GM19193 (cell line): ENCODE data around the gene COX19.
A peak's percentile ranks its signal among the peaks of the same experiment; 100 is the strongest.

Experiments
- POLR2A ChIP-seq: IDR thresholded peaks from 4 replicates; pipeline ENCODE4 v1.6.1; 2011; ENCODE audit not compliant: insufficient read depth, insufficient read length; ENCODE audit errors: extremely low read depth

The COX19 gene

DNA sequence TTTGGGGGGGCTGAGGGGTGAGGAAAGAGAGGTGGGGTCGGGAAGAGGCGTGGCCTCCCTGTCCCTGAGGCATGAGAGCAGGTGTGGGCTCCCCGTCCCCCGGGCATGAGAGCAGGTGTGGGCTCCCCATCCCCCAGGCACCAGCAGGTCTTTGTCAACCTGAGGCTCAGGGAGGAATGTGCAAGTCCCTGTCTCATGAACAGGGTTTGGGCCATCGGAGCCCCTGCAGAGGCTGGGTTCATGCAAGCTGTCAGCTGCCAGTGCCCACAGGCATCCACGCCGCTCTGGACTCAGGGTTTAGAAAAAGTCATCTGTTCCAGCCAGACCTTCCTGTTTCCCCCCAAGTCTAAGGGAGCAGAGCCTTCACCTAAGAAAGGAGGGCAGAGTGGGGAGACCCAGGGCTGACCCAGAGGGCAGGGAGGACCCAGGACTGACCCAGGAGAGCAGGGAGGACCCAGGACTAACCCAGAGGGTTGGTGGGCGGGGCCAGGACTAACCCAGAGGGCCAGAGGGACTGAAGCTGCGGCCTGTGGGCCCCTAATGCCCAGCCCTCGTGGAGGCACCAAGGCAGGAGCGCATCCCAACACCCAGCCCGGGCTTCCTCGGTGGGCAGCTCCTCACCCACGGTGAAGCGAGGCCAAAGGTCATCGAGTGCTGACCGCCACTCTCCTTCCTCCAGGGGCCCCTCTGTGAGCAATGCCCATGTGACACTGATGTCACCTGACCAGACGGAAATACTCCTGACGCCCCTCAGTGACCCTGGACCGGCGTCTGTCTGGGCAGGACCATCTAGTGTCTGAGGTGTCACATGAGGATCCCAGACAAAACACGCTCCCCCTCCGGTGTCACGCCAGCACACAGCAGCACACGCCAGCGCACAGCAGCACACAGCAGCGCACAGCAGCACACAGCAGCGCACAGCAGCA is 40.1 kb upstream of the COX19 start:
- TF ChIP-seq POLR2A, result no peak

DNA sequence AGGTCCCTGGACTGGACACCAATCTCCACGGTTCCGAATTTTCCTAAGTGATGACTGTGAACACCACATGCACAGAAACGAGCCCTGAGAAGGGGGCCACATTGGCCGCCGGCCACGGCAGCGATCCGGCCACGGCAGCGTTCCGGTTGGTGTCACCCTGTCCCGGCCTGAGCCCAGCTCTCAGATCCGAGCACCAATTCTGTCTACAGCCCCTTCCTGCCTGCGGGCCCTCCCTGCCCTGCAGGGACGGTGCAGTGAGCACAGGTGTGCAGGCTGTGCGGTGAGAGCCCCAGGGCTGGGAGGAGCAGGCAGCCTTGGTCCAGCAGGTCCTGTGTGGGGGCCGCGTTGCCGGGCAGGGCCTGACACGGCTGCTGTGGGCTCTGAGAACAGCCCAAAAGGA is 39.3 kb upstream of the COX19 start:
- TF ChIP-seq POLR2A, result no peak

DNA sequence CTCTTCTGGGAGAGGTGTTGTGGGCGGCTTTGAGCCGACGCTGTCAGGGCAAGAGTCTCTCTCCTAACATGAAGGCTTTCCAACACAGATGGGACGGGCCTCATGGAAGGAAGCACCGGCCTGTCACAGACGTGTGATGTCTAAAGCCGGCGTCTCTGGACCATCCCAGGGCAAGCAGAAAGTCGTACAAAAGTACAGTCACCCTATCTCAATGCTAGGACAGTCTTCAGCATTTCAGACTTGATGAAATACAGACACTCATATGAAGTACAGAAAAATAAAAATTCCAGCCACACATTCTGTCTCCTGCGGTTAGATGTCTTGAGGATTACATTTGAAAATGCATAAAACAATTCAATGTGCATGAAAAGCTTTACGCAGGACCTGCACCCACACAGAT is 38.2 kb upstream of the COX19 start:
- TF ChIP-seq POLR2A, result peak; percentile 19

GRCh38 chr7:1012716-1013095 is 37.4 kb upstream of the COX19 start:
- peak; percentile 7 for TF ChIP-seq POLR2A

- peak; percentile 14 for TF ChIP-seq POLR2A
Observed at GRCh38 chr7:1012004-1012715, 36.8 kb upstream of the COX19 start.

DNA sequence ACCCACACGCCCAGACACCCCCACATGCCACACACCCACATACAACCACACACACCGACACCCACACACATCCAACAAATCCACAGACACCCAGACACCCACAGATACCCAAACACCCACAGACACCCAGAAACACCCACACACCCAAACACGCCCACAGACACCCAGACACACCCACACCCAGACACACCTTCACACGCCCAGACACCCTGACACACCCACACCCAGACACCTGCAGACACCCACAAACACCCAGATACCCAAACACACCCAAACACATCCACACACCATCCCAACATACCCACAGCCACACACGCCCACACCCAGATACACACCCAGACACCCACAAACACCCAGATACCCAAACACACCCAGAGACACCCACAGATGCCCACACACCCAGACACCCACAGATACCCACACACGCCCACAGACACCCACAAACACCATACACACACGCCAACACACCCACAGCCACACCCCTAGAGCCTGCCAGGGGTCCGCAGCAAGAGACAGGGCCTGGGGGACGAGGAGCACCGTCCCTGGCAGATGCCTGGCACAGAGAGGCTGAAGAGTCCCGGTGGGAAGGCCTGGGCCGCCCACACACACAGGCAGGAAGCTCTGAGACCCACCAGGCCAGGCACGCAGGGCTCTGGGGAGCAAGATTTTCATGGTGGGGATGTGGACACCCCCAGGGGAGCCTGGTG is 36.1 kb upstream of the COX19 start:
- TF ChIP-seq POLR2A, result peak; percentile 11

DNA sequence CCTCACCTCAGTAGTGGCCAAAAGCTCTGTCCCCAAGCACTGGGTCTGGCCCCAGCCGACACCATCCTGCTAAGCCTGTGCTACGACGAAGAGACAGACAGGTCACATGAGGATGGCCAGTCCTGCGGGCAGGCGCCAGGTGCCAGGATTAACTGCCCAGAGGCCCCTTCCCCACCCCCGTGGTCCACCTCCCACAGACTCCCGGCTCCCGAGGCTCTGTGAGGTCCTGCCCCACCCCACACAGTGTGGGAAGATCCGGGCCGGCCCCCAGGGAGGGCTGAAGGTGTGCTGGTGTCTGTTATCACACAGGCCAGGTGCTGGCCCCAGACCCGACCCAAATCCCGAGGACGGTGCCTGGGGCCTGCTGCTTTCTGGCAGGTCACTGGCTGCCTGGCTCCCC is 34.9 kb upstream of the COX19 start:
- TF ChIP-seq POLR2A, result no peak

DNA sequence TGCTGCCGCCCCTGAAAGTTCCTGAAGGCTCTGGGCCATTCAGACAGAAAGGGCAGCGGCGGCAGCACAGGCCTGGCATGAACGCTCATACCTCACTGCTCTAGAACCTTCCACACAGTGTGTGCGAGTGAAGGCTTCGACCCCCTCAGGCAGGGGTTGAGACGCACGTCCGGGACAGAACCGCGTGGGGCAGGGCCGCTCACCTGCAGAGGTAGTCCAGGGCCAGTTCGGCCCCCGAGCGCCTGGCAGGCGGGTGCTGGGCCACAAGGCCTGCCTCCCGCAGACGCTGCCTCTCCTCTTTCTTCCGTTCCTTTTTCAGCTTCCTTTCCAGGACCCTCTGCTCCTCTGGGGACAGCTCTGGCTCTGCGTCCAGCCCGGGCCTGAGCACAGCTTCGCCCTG is 34.4 kb upstream of the COX19 start:
- TF ChIP-seq POLR2A, result no peak

DNA sequence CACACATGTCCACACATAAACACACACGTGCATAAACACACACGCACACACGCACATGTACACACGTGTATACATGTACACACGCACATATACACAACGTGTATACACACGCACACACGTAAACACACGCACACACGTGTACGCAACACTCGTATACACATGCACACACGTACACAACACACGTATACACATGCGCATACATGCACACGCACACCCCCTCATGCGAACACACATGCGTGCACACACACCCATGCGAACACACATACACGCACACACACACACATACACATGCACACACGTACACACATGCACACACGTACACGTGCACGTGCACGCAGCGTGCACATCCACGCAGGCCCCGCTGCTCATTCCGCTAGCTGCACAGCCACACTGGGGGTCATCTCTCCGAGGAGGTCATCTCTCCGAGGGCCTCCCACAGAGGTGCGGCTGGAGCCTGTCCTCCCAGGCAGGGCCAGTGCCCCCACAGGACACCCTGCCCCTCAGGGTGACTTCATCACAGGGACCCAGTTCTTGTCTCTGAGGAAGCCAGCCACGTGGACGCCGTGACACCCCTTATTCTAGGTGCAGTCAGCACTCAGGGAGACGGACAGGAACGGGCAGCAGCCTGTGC is 33.5 kb upstream of the COX19 start:
- TF ChIP-seq POLR2A, result no peak

- TF ChIP-seq POLR2A, result no peak
Observed at GRCh38 chr7:1007901-1008300, 32.6 kb upstream of the COX19 start.

DNA sequence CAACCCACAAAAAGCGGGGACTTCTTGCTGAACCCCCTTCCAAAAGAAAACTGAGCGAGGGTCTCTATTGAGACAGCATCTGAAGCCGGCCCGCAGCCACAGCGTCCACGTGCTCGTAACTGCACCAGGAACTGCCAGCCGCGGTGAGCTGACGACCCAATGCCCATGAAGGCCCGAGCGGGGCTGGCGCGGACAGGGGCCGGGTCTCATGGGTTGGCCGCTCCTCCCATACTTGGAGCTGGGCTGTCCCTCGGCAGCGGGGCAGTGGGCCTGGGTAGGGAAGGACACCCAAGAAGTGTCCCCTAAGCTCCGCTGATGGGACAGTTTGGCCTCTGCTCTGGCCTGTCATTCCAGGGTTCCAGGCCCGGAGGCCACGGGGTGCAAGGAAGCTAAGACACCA is 30.0 kb upstream of the COX19 start:
- TF ChIP-seq POLR2A, result no peak

DNA sequence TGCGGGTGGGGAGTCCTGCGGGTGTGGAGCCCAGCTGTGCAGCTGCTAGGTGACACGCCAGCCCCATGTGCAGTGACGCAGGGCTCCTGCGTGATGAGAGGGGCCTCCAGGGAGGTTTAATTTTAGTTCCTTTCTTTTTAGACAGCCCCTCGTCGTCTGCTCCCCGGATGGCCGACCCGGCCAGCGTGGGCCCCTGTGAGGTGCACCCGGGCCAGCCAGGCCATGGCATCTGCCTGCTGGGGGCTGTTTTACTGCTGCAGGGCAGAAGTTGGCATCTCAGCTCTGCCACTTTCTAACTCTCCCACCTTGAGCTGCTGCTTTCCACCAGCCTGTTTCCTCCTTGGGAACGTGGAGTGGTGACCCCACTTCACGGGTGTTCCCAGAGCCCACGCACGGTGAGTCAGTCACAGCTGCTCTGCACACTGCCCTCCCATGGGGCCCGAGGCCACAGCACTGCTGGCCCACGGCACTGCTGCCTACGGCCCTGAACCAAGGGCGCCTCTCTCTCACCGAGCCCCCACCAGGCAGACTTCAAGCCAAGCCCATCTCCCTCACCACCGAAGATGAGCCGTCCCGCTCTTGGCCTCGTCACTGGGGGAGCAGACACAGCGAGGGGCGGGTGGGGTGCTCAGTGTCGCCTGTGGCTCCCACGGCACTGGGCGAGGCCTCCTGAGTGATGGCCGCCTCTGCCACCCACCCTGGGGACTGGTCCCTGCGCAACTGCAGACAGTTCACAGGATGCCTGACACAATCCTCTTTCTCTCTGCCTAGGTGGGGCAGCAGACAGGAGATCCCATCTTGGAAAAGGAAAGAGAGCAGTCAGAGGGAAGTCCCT is 28.9 kb upstream of the COX19 start:
- TF ChIP-seq POLR2A, result no peak

- no peak for TF ChIP-seq POLR2A
Observed at GRCh38 chr7:999941-1000935, 24.9 kb upstream of the COX19 start.
